Measurements from ENCODE around the gene C7orf25. TPM values are rescaled to one million over a fixed set of nuclear protein-coding genes. Genes with fewer than 3 reads are reported as not detected.

C7orf25 gene
- total and polyA plus RNA-seq, 10 donors = 1.7 to 19.5 (median 5.6) TPM

DNA sequence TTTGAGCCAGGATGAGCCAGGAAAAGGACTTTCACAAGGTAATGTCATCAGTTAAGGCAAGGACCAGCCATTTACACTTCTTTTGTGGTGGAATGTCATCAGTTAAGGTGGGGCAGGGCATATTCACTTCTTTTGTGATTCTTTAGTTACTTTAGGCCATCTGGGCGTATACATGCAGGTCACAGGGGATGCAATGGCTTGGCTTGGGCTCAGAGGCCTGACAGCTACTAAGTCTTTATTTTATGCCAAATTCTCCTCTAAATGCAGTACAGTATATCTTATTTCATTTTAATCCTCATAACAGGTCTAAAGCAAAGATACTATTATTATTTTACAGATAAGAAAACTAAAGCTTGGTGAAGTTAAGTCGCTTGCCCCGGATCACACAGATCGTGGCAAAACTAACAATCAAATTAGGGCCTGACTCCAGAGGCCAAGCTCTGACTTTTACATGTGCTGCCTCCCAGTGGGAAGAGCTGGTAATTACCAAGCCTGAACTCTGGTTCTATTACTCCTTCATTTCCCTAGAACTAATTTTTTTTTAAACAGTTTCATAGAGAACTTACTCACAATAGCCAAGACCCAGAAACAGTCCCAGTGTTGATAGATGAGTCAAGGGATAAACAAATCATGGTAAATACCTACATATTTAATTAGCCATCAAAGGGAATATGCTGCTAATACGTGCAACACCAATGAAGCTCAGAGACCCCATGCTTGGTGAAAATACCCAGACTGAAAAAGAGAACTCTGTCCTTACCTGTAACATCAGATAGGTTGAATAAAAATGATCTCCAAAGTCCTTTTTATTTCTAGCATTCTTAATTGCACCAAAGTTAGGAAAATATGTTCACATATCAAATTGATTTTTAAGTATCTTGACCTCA is 35.4 kb downstream of the C7orf25 start:
- Histone ChIP-seq H3K36me3 (no peaks in the 10 kb centered on the region), H3K27me3 (replicated peaks in 1 of 7) (no peaks in the 10 kb centered on the region), H3K9me3 (no peaks in the 10 kb centered on the region), H3K4me3 (no peak overlapping the region), H3K27ac (no peak overlapping the region), H3K4me1 (peaks cover 0 to 25% (median 2%) of the 10 kb centered on the region in 6 donors)
- WGBS, 5 donors = 47 to 64% (median 53%) methylated on average over 5 of the region's 5 CpGs
- intact Hi-C loops (cut with DNase I; ENCODE audit: low total_unique reads) = no loop called here
- TF ChIP-seq POLR2A (IDR thresholded peaks at IDR 0.05) (no peak), POLR2AphosphoS5 (IDR thresholded peaks at IDR 0.05) (no peak)
- TF ChIP-seq, protein P1, sequence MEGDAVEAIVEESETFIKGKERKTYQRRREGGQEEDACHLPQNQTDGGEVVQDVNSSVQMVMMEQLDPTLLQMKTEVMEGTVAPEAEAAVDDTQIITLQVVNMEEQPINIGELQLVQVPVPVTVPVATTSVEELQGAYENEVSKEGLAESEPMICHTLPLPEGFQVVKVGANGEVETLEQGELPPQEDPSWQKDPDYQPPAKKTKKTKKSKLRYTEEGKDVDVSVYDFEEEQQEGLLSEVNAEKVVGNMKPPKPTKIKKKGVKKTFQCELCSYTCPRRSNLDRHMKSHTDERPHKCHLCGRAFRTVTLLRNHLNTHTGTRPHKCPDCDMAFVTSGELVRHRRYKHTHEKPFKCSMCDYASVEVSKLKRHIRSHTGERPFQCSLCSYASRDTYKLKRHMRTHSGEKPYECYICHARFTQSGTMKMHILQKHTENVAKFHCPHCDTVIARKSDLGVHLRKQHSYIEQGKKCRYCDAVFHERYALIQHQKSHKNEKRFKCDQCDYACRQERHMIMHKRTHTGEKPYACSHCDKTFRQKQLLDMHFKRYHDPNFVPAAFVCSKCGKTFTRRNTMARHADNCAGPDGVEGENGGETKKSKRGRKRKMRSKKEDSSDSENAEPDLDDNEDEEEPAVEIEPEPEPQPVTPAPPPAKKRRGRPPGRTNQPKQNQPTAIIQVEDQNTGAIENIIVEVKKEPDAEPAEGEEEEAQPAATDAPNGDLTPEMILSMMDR (IDR thresholded peaks at IDR 0.05 in 8 of 11, conservative IDR thresholded peaks at IDR 0.05 in 3 of 11) = peak; percentile 38 to 79 (median 74)
- no peak for DNase-seq

DNA sequence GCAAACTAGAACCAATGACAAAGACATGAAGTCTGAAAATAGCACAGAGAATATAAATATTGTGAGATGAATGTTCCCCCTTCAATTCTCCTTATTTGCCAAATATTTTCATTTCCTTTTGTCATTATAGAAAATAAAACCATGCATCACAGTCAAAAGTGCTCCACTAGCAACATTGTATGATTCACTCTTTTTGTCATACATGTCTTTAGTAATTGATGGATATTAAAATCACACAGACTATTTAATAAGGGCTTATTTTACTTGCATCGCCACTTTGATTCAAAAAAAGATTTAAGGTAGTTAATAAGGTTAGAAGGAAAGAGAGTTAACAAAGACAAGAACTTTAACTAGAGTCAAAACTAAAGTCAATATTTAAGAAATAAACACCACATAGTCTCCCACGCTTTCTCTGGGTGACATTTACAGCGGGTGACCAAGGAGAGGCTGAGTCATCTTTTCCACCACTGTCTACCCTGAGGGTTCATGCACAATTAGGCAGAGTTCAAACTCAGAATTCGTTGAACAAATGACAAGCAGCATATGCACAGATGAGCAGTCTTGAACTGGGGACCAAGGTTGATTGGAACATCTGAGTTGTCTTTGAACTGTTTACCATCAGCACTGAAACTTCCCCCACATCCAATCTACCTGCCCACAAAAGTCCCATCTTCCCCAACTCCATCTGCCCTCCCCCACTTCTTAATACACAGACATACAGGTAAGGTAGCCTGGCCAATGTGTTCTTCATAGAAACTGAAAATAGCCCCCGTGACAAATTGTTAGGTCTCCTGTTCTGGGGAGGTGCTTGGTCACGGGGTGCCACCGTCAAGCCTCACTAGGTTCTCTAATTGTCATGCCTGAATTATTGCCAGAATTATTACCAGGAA is 42.5 kb downstream of the C7orf25 start:
- WGBS, 5 donors = 63 to 75% (median 69%) methylated on average over 7 of the region's 7 CpGs
- peaks cover 0 to 13% (median 8%) of the 10 kb centered on the region in 8 donors for H3K9me3 ChIP-seq
- H3K36me3 ChIP-seq = no peaks in the 10 kb centered on the region
- no peak for TF ChIP-seq POLR2AphosphoS5 (IDR thresholded peaks at IDR 0.05)
- TF ChIP-seq, protein P1 (IDR thresholded peaks at IDR 0.05 in 8 of 11, conservative IDR thresholded peaks at IDR 0.05 in 3 of 11) = no peak
- TF ChIP-seq POLR2A (IDR thresholded peaks at IDR 0.05) = no peak
- H3K27me3 ChIP-seq (replicated peaks in 1 of 7) = peaks cover 0 to 20% (median 0%) of the 10 kb centered on the region in 7 donors
- H3K27ac ChIP-seq = no peak overlapping the region
- intact Hi-C loops (cut with DNase I; ENCODE audit: low total_unique reads) = no loop called here
- no peak for DNase-seq
- no peak overlapping the region for H3K4me3 ChIP-seq
- H3K4me1 ChIP-seq = no peaks in the 10 kb centered on the region

GRCh38 chr7:42868480-42868879 is 43.4 kb downstream of the C7orf25 start:
- no peaks in the 10 kb centered on the region for H3K4me1 ChIP-seq
- no peak for DNase-seq
- no peak overlapping the region for H3K4me3 ChIP-seq
- peaks cover 0 to 21% (median 0%) of the 10 kb centered on the region in 7 donors for H3K27me3 ChIP-seq (replicated peaks in 1 of 7)
- H3K36me3 ChIP-seq = no peaks in the 10 kb centered on the region
- intact Hi-C loops (cut with DNase I; ENCODE audit: low total_unique reads) = no loop called here
- TF ChIP-seq POLR2A (IDR thresholded peaks at IDR 0.05) (no peak), POLR2AphosphoS5 (IDR thresholded peaks at IDR 0.05) (no peak)
- TF ChIP-seq, protein P1 (IDR thresholded peaks at IDR 0.05 in 8 of 11, conservative IDR thresholded peaks at IDR 0.05 in 3 of 11) = no peak
- H3K27ac ChIP-seq = no peak overlapping the region
- 50 to 89% (median 78%) methylated on average over 1 of the region's 1 CpG for WGBS, 5 donors
- H3K9me3 ChIP-seq = peaks cover 0 to 15% (median 8%) of the 10 kb centered on the region in 8 donors

Other genes with a start within 250 kb of the C7orf25 start
- gene PSMA2, start 20.1 kb upstream of the C7orf25 start, total RNA-seq = 10 to 100 TPM; 44.3 to 71.1 (median 58.2) TPM
- gene PSMA2, start 20.1 kb upstream of the C7orf25 start, polyA plus RNA-seq = 100 to 1,000 TPM in 2 of 3 donors, 10 to 100 TPM in 1; 95.9 to 144 (median 144) TPM
- 10 to 100 TPM; 27.7 to 44.7 (median 33.0) TPM for gene MRPL32, start 20.3 kb upstream of the C7orf25 start, total RNA-seq
- gene MRPL32, start 20.3 kb upstream of the C7orf25 start, polyA plus RNA-seq = 10 to 100 TPM; 50.3 to 59.4 (median 52.6) TPM
- 1 to 10 TPM in 1 of 7 donors, under 1 TPM in 5, not detected in 1; 0.09 to 1.5 (median 0.51) TPM for gene HECW1, start 200.6 kb upstream of the C7orf25 start, total RNA-seq
- under 1 TPM; 0.03 to 0.06 (median 0.04) TPM for gene HECW1, start 200.6 kb upstream of the C7orf25 start, polyA plus RNA-seq